Mesendoderm (in vitro differentiated cells): ENCODE data around the gene WDR37.

Experiments used
- DNase-seq: peaks from one replicate; pipeline ENCODE4 v3.0.0; 2013
- H2AK5ac ChIP-seq: 2 replicates; pipeline ENCODE4 v1.6.1; 2013; ENCODE audit warnings: low read length, inconsistent platforms
- H2BK120ac ChIP-seq: 2 replicates; pipeline ENCODE4 v1.6.1; 2013; ENCODE audit warnings: low read depth, mild to moderate bottlenecking, low read length, moderate library complexity, mixed read lengths
- H2BK15ac ChIP-seq: replicated peaks from 2 replicates; pipeline ENCODE4 v1.6.1; 2013; ENCODE audit warnings: low read depth, mild to moderate bottlenecking, moderate library complexity
- H2BK5ac ChIP-seq: 2 replicates; pipeline ENCODE4 v1.6.1; 2013; ENCODE audit warnings: low read length, inconsistent platforms
- H3K18ac ChIP-seq: 2 replicates; pipeline ENCODE4 v1.6.1; 2013; ENCODE audit warnings: mild to moderate bottlenecking, low read length, mixed read lengths
- H3K23ac ChIP-seq: one replicate; pipeline ENCODE4 v1.6.1; 2013; ENCODE audit warnings: low read length
- H3K27ac ChIP-seq: 2 replicates; pipeline ENCODE4 v1.5.1; 2013; ENCODE audit warnings: low read depth, mild to moderate bottlenecking, inconsistent platforms, low read length, moderate library complexity
- H3K27me3 ChIP-seq: 2 replicates; pipeline ENCODE4 v1.6.1; 2013; ENCODE audit warnings: low read length, control low read depth, mild to moderate bottlenecking, inconsistent platforms; ENCODE audit not compliant: insufficient read depth, poor library complexity
- H3K36me3 ChIP-seq: 2 replicates; pipeline ENCODE4 v1.6.1; 2013; ENCODE audit warnings: low read length, inconsistent platforms; ENCODE audit not compliant: control insufficient read depth, insufficient read depth
- H3K4ac ChIP-seq: one replicate; pipeline ENCODE4 v1.6.1; 2013; ENCODE audit warnings: low read depth, mild to moderate bottlenecking, low read length, moderate library complexity
- H3K4me1 ChIP-seq: 2 replicates; pipeline ENCODE4 v1.6.1; 2013; ENCODE audit warnings: low read depth, low read length, inconsistent platforms; ENCODE audit not compliant: control insufficient read depth
- H3K4me2 ChIP-seq: 2 replicates; pipeline ENCODE4 v1.6.1; 2013; ENCODE audit warnings: low read length
- H3K4me3 ChIP-seq: 2 replicates; pipeline ENCODE4 v1.5.1; 2013; ENCODE audit warnings: mild to moderate bottlenecking, low read length
- H3K56ac ChIP-seq: one replicate; pipeline ENCODE4 v1.6.1; 2013; ENCODE audit warnings: low read length
- H3K79me1 ChIP-seq: 2 replicates; pipeline ENCODE4 v1.6.1; 2013; ENCODE audit warnings: low read length, inconsistent platforms
- H3K79me2 ChIP-seq: 2 replicates; pipeline ENCODE4 v1.6.1; 2013; ENCODE audit warnings: mild to moderate bottlenecking, low read length; ENCODE audit not compliant: control insufficient read depth, insufficient read depth
- H3K9ac ChIP-seq: 2 replicates; pipeline ENCODE4 v1.6.1; 2013; ENCODE audit warnings: low read length, inconsistent platforms
- H4K5ac ChIP-seq: one replicate; pipeline ENCODE4 v1.6.1; 2013; ENCODE audit warnings: low read length
- H4K8ac ChIP-seq: one replicate; pipeline ENCODE4 v1.6.1; 2013; ENCODE audit warnings: low read depth, mild to moderate bottlenecking, control low read depth, low read length, moderate library complexity
- WGBS: extraction: QIAGEN DNeasy Blood & Tissue Kit; methylation state at CpG from one replicate; pipeline ENCODE4 v1.1.7; 2013; ENCODE audit warnings: low lambda C conversion rate, missing lambda C conversion rate; ENCODE audit not compliant: insufficient coverage; ENCODE audit errors: extremely low coverage; 5-methylcytosine and 5-hydroxymethylcytosine counted together

The WDR37 gene

DNA sequence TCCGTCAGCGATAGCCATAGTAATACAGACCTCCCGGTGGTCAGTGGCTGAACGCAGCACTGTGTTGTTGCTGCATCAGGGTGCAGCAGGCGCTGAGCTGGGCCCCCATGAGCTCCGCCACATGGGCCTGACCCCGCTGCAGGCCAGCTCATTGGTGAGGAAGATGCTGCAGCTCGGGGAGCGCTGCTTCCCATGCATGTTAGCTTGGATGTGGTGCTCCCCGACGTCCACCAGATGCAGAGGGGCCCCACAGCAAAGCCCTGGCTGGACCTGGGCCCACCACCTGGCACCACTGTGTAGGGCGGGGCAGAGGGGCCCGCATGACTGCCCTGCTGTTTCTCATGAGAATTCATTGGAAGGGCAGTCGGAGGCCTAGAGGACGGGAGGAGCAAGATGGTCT, 50.8 kb downstream of the WDR37 start:
- Histone ChIP-seq H3K23ac (no peak overlapping the region), H3K4me1 (no peaks in the 10 kb centered on the region), H3K27me3 (no peaks in the 10 kb centered on the region), H2BK15ac (no peak overlapping the region), H3K36me3 (peaks cover 2% of the 10 kb centered on the region), H3K79me2 (no peaks in the 10 kb centered on the region), H4K5ac (no peak overlapping the region), H3K56ac (no peak overlapping the region), H3K27ac (no peak overlapping the region), H2AK5ac (no peak overlapping the region), H2BK120ac (no peak overlapping the region), H3K18ac (no peak overlapping the region), H3K4ac (no peak overlapping the region), H3K4me2 (no peak overlapping the region), H3K79me1 (peaks cover 1% of the 10 kb centered on the region), H3K9ac (no peak overlapping the region), H4K8ac (no peak overlapping the region), H3K4me3 (no peak overlapping the region), H2BK5ac (no peak overlapping the region)
- no peak for DNase-seq
- no CpG with 5 or more reads among the region's 15 CpGs for WGBS

DNA sequence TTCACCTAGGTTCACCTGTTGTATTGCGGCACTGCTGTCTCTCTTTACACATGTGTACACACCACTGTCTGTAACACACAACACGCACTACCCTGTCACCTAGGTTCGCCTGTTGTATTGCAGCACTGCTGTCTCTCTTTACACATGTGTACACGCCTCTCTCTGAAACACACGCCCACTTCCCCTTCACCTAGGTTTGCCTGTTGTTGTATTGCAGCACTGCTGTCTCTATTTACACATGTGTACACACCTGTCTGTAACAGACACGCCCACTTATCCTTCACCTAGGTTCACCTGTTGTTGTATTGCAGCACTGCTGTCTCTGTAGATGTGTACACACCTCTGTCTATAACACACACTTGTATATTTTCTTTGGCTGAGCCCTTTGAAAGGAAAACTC, 51.5 kb downstream of the WDR37 start:
- H3K4me1 ChIP-seq, result no peaks in the 10 kb centered on the region
- H3K18ac ChIP-seq, result no peak overlapping the region
- no peak overlapping the region for H3K4me3 ChIP-seq
- no peak overlapping the region for H2BK5ac ChIP-seq
- H3K4me2 ChIP-seq, result no peak overlapping the region
- H3K79me1 ChIP-seq, result no peaks in the 10 kb centered on the region
- no peak overlapping the region for H3K56ac ChIP-seq
- no peaks in the 10 kb centered on the region for H3K27me3 ChIP-seq
- no peak overlapping the region for H4K8ac ChIP-seq
- no peak for DNase-seq
- H3K36me3 ChIP-seq, result peaks cover 2% of the 10 kb centered on the region
- H3K27ac ChIP-seq, result no peak overlapping the region
- H2BK15ac ChIP-seq, result no peak overlapping the region
- H2BK120ac ChIP-seq, result no peak overlapping the region
- WGBS, result no CpG with 5 or more reads among the region's 6 CpGs
- no peaks in the 10 kb centered on the region for H3K79me2 ChIP-seq
- H3K23ac ChIP-seq, result no peak overlapping the region
- no peak overlapping the region for H2AK5ac ChIP-seq
- no peak overlapping the region for H3K4ac ChIP-seq
- no peak overlapping the region for H3K9ac ChIP-seq
- no peak overlapping the region for H4K5ac ChIP-seq

DNA sequence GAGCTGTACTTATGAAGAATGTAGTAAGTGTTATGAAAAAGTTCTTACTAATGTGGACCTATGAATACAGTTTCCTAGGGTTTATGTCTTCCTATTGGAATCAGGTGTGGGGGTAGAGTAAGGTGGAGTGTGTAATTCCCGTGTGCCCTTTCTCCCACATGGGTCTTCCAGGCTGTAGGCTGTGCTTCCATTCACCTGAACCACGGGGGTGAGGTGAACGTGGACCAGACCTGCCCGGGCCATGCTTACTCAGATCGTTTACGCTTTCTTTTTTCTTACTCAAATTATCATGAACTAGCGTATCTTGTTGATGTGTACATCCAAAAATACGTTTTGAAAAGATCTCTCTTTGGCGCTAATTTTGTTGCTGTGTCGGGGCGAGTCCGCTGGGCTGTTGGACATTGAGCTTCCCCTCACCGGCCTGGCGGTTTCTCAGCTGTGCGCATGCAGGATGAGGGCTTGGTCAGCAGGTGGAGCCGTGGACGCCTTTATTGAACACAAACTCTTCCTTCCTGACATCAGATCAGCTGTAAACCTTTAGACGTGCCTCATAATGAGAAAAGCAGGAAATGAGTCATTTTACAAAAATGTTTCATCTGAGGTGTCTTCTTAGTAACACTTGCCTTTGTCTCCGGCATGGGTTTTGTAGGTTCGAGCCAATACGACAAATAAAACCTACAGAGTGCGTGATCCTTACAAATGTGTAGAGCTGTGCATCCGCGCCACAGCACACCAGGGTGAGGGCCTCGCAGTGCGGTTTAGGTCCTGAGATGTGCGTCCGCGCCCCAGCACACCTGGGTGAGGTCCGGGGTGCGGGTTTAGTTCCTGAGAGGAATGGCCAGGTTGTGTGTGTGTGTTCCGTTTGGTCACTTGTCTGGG, 53.8 kb downstream of the WDR37 start:
- H3K27ac ChIP-seq, result no peak overlapping the region
- H3K4me3 ChIP-seq, result no peak overlapping the region
- H4K5ac ChIP-seq, result no peak overlapping the region
- H2AK5ac ChIP-seq, result no peak overlapping the region
- H3K9ac ChIP-seq, result no peak overlapping the region
- peak overlapping the region; percentile 25 for H3K56ac ChIP-seq
- H4K8ac ChIP-seq, result no peak overlapping the region
- no peaks in the 10 kb centered on the region for H3K27me3 ChIP-seq
- H3K4ac ChIP-seq, result no peak overlapping the region
- H3K79me1 ChIP-seq, result no peaks in the 10 kb centered on the region
- no peak overlapping the region for H3K23ac ChIP-seq
- H3K18ac ChIP-seq, result no peak overlapping the region
- peak overlapping the region; percentile 8 for H2BK5ac ChIP-seq
- peaks cover 2% of the 10 kb centered on the region for H3K36me3 ChIP-seq
- no peak overlapping the region for H2BK15ac ChIP-seq
- H3K4me2 ChIP-seq, result no peak overlapping the region
- no peaks in the 10 kb centered on the region for H3K79me2 ChIP-seq
- H2BK120ac ChIP-seq, result no peak overlapping the region
- WGBS, result no CpG with 5 or more reads among the region's 32 CpGs
- DNase-seq, result peak; percentile 97
- H3K4me1 ChIP-seq, result no peaks in the 10 kb centered on the region

DNA sequence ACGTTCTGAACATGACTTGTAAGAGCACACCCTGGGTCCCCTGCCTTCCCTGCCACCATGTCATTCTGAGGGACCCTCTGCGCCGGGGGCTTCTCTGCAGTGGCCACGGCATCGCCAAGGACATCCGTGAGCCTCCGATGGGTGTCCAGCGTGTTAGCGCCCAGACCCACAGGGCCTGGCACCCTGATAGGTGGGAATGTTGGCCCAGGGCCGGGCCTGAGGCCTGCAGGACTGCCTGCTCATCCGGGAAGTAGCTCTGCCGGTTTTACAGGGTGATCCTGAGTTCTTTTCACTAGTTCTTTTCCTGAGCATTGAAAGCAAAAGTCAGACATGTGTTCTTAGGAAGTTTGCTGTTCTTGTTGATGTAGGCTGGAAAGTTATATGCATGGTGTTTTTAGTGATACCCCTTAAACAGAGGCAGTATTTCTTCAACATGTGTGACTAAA, 54.5 kb downstream of the WDR37 start:
- H3K36me3 ChIP-seq, result peaks cover 2% of the 10 kb centered on the region

DNA sequence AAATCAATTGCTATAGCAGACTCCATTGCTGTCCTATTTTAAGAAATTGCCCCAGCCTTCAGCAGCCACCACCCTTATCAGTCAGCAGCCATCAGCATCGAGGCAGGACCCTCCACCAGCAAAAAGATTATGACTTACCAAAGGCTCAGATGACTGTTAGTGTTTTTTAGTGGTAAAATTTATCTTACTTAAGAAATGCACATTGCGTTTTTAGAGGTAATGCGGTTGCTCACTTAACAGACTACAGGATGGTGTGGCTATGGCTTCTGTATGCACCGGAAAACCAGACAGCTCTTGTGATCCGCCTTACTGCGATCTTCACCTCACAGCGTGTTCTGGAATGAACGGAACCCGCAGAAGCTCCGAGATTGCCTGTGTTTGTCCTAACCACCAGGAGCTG, 58.1 kb downstream of the WDR37 start:
- H2BK5ac ChIP-seq, result no peak overlapping the region

More for the DNA sequence above, 54.5 kb downstream of the WDR37 start:
- Histone ChIP-seq H3K27ac (no peak overlapping the region), H3K79me2 (no peaks in the 10 kb centered on the region), H3K4me1 (no peaks in the 10 kb centered on the region), H3K27me3 (no peaks in the 10 kb centered on the region), H2BK120ac (no peak overlapping the region), H2BK15ac (no peak overlapping the region), H3K4me3 (no peak overlapping the region), H3K79me1 (no peaks in the 10 kb centered on the region), H3K4ac (peak overlapping the region; percentile 56), H2BK5ac (peak overlapping the region; percentile 8), H3K18ac (no peak overlapping the region), H2AK5ac (no peak overlapping the region), H3K23ac (no peak overlapping the region), H4K8ac (no peak overlapping the region), H3K9ac (no peak overlapping the region), H3K56ac (peak overlapping the region; percentile 25), H4K5ac (no peak overlapping the region), H3K4me2 (no peak overlapping the region)
- DNase-seq, result peak; percentile 16
- WGBS, result no CpG with 5 or more reads among the region's 12 CpGs

More for the DNA sequence above, 58.1 kb downstream of the WDR37 start:
- Histone ChIP-seq H4K8ac (no peak overlapping the region), H3K27ac (no peak overlapping the region), H3K18ac (no peak overlapping the region), H2AK5ac (no peak overlapping the region), H3K4me2 (no peak overlapping the region), H3K79me2 (no peaks in the 10 kb centered on the region), H3K4ac (no peak overlapping the region), H3K27me3 (no peaks in the 10 kb centered on the region), H3K36me3 (no peaks in the 10 kb centered on the region), H3K23ac (no peak overlapping the region), H2BK15ac (no peak overlapping the region), H3K79me1 (no peaks in the 10 kb centered on the region), H3K4me3 (no peak overlapping the region), H3K56ac (no peak overlapping the region), H4K5ac (no peak overlapping the region), H2BK120ac (no peak overlapping the region), H3K9ac (no peak overlapping the region), H3K4me1 (no peaks in the 10 kb centered on the region)
- DNase-seq, result no peak
- no CpG with 5 or more reads among the region's 10 CpGs for WGBS
